Esophagus (tissue), 2 donors: ENCODE data around the gene PUSL1. TPM values are rescaled to one million over a fixed set of nuclear protein-coding genes. Genes with fewer than 3 reads are reported as not detected.
"Not testable (repeated sequence)": the region's sequence is repeated elsewhere in the genome, so short reads cannot be mapped to it uniquely, and the experiment has no call there.

Experiments used
- H3K27ac ChIP-seq, 2 donors: one replicate each; pipeline ENCODE4 v1.5.1; 2013; ENCODE audit warnings: low read depth in 2 of 2, mild to moderate bottlenecking in 2 of 2, inconsistent platforms in 1 of 2, low read length in 1 of 2, moderate library complexity in 1 of 2
- H3K27me3 ChIP-seq, 2 donors: one replicate each; pipeline ENCODE4 v1.6.1; 2013; ENCODE audit warnings: low read length in 2 of 2, control low read depth in 1 of 2, mild to moderate bottlenecking in 1 of 2; ENCODE audit not compliant: insufficient read depth in 2 of 2, control insufficient read depth in 1 of 2
- H3K36me3 ChIP-seq, 2 donors: one replicate each; pipeline ENCODE4 v1.6.1; 2013; ENCODE audit warnings: low read length in 1 of 2; ENCODE audit not compliant: control insufficient read depth in 2 of 2, insufficient read depth in 2 of 2
- H3K4me1 ChIP-seq, 2 donors: one replicate each; pipeline ENCODE4 v1.6.1; 2013; ENCODE audit warnings: low read length in 1 of 2; ENCODE audit not compliant: control insufficient read depth in 2 of 2, insufficient read depth in 2 of 2
- H3K4me3 ChIP-seq, 2 donors: one replicate each; pipeline ENCODE4 v1.5.1; 2013; ENCODE audit warnings: low read length in 2 of 2, mild to moderate bottlenecking in 2 of 2, low read depth in 1 of 2, moderate library complexity in 1 of 2
- H3K9me3 ChIP-seq, 2 donors: one replicate each; pipeline ENCODE4 v1.6.1; 2013; ENCODE audit warnings: mild to moderate bottlenecking in 2 of 2, low read depth in 1 of 2, low read length in 1 of 2, moderate library complexity in 1 of 2; ENCODE audit not compliant: control insufficient read depth in 2 of 2, insufficient read depth in 1 of 2
- WGBS, 2 donors: extraction: QIAGEN DNeasy Blood & Tissue Kit; methylation state at CpG; one replicate each; pipeline ENCODE4 v1.1.7; 2013; 5-methylcytosine and 5-hydroxymethylcytosine counted together
- polyA plus RNA-seq, 2 donors: library from polyadenylated mRNA; stranded (reverse); fragments of 200-250 nt; gene quantifications; one replicate each; pipeline ENCODE4 v1.2.3, GENCODE V29; 2013
- donor health status: healthy with polysubstance abuse.
- donor health status: Bipolar disorder and iron deficiency.

Gene PUSL1
- polyA plus RNA-seq, 2 donors = 24.4 to 24.8 TPM

DNA sequence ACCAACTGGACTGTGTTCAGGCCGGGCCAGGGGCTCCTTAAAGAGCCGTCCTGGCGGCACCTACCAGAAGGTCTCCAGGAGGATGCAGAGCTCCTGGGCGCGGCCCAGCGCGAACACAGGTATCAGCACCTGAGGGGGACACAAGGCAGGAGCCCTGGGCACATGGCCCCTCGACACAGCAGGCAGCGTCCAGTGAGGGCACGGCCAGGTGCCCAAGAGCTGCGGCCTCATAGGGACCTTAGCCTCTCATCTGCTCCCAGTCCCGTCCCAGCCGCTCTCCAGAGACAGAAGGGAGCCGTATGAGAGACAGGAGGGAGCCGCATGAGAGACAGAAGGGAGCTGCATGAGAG is 5.8 kb downstream of the PUSL1 start:
- 94 to 96% methylated on average over 15 of the region's 15 CpGs for WGBS, 2 donors
- no peak overlapping the region for H3K4me3 ChIP-seq
- peaks cover 2 to 57% of the 10 kb centered on the region in 2 donors for H3K36me3 ChIP-seq
- H3K4me1 ChIP-seq = peaks cover 3 to 26% of the 10 kb centered on the region in 2 donors
- no peaks in the 10 kb centered on the region for H3K9me3 ChIP-seq
- H3K27me3 ChIP-seq = no peaks in the 10 kb centered on the region
- no peak overlapping the region for H3K27ac ChIP-seq

DNA sequence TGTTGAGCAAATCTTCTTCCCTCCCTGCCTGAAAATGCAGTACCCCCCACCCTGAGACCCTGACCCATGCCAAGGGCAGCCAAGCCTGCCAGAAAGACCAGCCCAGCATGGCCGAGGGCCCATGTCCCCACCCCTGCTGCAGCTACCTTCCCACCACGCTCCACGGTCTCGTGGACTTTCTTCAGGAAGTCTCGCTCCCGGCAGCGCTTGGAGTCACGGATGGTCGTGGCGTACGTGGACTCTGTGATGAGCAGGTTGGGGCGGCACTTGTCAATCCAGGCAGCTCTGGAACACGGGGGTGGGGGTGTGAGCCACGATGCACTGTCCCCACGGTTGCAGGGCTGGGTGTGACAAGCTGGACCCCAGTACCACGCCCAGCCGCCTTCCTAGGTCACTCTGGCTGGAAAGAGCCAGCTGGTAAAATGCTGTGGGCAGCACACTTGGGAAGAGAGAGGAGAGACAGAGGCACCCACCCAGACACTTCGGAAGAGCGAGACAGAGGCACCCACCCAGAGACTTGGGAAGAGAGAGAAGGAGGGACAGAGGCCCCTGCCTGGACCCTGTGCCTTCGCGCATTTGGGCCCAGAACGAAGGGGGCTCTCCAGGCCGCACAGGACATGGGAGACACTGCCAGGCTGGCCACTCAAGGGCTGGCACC is 6.4 kb downstream of the PUSL1 start:
- peaks cover 2 to 20% of the 10 kb centered on the region in 2 donors for H3K4me1 ChIP-seq

DNA sequence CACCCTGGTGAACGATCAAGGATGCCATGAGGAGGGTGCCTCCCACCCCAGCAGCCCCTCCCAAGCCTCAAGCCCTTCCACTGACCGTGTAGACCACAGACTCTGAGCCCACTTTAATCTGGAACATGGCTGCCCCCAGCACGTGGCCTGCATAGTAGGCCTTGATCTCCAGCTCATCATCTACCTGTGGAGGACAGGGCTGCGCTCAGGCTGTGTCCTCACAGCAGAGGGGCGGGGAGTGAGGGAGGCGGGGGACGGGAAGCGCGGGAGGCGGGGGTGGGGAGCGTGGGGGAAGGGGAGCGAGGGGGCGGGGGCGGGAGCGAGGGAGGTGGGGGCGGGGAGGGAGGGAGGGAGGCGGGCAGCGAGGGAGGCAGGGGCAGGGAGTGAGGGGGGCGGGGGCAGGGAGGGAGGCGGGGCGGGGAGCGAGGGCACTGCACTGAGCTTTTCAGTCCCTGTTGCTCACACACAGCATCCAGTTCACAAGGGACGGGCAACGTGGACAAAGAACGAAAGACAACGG is 7.1 kb downstream of the PUSL1 start:
- H3K27me3 ChIP-seq = no peaks in the 10 kb centered on the region
- H3K9me3 ChIP-seq = no peaks in the 10 kb centered on the region
- H3K27ac ChIP-seq = no peak overlapping the region
- H3K4me3 ChIP-seq = no peak overlapping the region
- peaks cover 0 to 13% of the 10 kb centered on the region in 2 donors for H3K4me1 ChIP-seq
- H3K36me3 ChIP-seq = peaks cover 2 to 62% of the 10 kb centered on the region in 2 donors
- WGBS, 2 donors = 71 to 75% methylated on average over 16 to 22 of the region's 26 CpGs

More for the DNA sequence above, 6.4 kb downstream of the PUSL1 start:
- no peaks in the 10 kb centered on the region for H3K27me3 ChIP-seq
- peaks cover 2 to 59% of the 10 kb centered on the region in 2 donors for H3K36me3 ChIP-seq
- H3K9me3 ChIP-seq = no peaks in the 10 kb centered on the region
- H3K27ac ChIP-seq = no peak overlapping the region
- WGBS, 2 donors = 89% methylated on average over 23 of the region's 23 CpGs
- no peak overlapping the region for H3K4me3 ChIP-seq

DNA sequence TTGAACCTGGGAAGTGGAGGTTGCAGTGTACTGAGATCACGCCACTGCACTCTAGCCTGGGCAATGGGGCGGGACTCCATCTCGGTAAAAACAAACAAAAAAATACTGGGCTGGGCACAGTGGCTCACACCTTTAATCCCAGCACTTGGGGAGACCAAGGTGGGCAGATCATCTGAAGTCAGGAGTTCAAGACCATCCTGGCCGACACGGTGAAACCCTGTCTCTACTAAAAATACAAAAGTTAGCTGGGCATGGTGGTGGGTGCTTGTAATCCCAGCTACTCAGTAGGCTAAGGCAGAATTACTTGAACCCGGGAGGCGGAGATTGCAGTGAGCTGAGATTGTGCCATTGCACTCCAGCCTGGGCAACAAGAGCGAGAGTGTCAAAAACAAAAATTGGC is 7.8 kb downstream of the PUSL1 start:
- not testable (repeated sequence) for H3K27ac ChIP-seq, H3K4me3 ChIP-seq, H3K9me3 ChIP-seq, H3K27me3 ChIP-seq
- 88 to 90% methylated on average over 8 of the region's 8 CpGs for WGBS, 2 donors
- H3K36me3 ChIP-seq = peaks cover 2 to 58% of the 10 kb centered on the region in 2 donors
- H3K4me1 ChIP-seq = peaks cover 0 to 11% of the 10 kb centered on the region in 2 donors

DNA sequence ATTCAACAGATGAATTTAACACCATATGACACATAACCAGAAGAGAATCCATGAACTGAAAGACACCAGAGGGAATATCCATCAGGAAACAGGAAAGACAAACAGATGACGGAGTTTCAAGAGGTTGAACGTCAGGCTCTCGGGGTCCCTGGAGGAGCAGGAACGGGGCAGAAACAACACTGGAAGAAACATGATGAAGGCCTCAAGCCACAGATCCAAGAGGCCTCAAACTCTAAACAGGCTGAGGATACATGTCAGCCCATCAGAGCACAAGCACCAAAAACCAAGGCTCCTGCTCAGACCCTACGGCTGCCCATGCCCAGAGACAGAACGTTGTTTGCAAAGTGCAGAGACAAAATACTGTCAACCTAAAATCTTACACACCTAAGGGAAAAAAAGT is 9.0 kb downstream of the PUSL1 start:
- no peaks in the 10 kb centered on the region for H3K27me3 ChIP-seq
- H3K27ac ChIP-seq = peak overlapping the region in 1 of 2 donors; percentile 75
- peaks cover 0 to 8% of the 10 kb centered on the region in 2 donors for H3K4me1 ChIP-seq
- H3K4me3 ChIP-seq = no peak overlapping the region
- peaks cover 2 to 47% of the 10 kb centered on the region in 2 donors for H3K36me3 ChIP-seq
- H3K9me3 ChIP-seq = no peaks in the 10 kb centered on the region
- 81 to 84% methylated on average over 6 of the region's 6 CpGs for WGBS, 2 donors

DNA sequence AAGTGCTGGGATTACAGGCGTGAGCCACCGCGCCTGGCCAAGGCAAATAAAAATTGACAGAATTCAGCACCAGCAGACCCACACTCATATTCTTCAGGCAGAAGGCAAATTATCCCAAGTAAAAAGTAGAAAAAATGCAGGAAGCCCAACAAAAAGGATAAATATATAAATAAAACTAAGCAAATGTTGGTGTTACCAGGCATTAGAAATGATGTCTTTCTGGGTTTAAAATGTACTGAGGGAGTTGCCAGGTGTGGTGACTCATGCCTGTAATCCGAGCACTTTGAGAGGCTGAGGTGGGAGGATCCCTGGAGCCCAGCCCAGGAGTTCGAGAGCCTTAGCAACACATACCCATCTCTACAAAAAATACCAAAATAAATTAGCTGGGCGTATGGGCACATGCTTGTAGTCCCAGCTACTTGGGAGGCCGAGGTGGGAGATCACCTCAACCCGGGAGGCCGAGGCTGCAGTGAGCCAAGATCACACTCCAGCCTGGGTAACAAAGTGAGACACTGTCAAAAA is 9.8 kb downstream of the PUSL1 start:
- H3K9me3 ChIP-seq = no peaks in the 10 kb centered on the region
- no peaks in the 10 kb centered on the region for H3K27me3 ChIP-seq
- peak overlapping the region; percentile 64 to 75 for H3K27ac ChIP-seq
- peaks cover 0 to 13% of the 10 kb centered on the region in 2 donors for H3K4me1 ChIP-seq
- WGBS, 2 donors = 41 to 49% methylated on average over 9 of the region's 9 CpGs
- H3K36me3 ChIP-seq = peaks cover 2 to 39% of the 10 kb centered on the region in 2 donors
- H3K4me3 ChIP-seq = no peak overlapping the region

DNA sequence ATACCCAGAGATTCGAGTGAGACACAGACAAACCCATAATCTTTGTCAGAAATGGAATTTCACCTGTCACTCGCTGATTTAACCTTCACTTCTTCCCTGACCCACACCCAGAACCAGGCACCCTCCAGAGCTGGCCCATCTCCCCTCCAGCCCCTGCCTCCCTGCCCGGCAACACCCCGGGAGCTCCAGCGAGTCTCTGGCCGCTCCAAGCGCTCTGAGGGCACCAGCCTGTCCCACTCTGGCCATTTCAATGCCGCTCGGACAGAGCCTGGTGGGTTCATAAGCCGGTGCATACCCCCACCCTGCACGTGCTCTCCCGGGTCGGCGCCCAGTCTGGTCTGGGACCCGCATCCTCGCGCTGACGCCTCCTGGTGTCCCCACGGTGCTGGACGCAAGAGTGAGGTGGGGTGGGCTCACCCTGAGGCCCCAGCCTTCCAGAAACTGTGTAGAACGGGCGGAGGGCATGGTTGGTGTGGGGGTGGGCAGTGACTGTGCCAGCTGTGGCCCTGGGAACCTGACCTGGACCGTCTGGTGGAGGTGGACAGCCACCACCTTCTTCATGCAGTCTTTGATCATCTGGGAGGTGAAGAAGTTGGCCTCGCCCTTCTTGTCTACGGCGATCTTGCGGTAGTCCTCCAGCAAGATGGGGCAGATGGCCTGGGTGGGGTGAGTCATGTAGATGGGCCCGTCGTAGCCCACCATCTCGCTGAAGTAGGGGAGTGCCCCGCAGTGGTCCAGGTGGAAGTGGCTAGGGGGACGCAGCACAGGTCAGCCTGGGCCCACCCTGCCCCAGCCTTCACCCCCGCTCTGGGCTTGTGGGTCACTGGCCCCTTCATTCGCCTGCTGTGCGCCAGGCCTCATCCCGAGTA is 10.6 kb downstream of the PUSL1 start:
- 85 to 88% methylated on average over 36 of the region's 36 CpGs for WGBS, 2 donors
- Histone ChIP-seq H3K27ac (peak overlapping the region; percentile 43 to 58), H3K36me3 (peaks cover 2 to 31% of the 10 kb centered on the region in 2 donors), H3K27me3 (no peaks in the 10 kb centered on the region), H3K9me3 (no peaks in the 10 kb centered on the region), H3K4me3 (no peak overlapping the region), H3K4me1 (peaks cover 0 to 17% of the 10 kb centered on the region in 2 donors)

DNA sequence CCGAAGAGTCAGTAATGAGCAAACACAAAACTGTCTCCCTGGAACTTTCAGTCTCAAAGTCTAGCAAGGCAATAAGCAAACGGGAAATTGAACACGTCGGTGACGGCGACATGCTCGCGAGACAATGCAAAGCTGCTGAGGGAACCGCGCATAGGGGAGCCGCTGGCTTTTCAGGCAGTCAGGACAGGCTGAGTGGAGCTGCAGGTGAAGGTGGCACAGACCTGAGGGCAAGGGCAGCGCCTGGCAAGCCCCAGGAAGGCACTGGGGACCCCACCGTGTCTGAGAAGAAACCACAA is 11.2 kb downstream of the PUSL1 start:
- no peaks in the 10 kb centered on the region for H3K27me3 ChIP-seq
- WGBS, 2 donors = 89 to 90% methylated on average over 13 of the region's 13 CpGs
- H3K4me3 ChIP-seq = no peak overlapping the region
- H3K36me3 ChIP-seq = peaks cover 2 to 25% of the 10 kb centered on the region in 2 donors
- no peaks in the 10 kb centered on the region for H3K9me3 ChIP-seq
- peaks cover 2 to 17% of the 10 kb centered on the region in 2 donors for H3K4me1 ChIP-seq
- peak overlapping the region in 1 of 2 donors; percentile 16 for H3K27ac ChIP-seq

DNA sequence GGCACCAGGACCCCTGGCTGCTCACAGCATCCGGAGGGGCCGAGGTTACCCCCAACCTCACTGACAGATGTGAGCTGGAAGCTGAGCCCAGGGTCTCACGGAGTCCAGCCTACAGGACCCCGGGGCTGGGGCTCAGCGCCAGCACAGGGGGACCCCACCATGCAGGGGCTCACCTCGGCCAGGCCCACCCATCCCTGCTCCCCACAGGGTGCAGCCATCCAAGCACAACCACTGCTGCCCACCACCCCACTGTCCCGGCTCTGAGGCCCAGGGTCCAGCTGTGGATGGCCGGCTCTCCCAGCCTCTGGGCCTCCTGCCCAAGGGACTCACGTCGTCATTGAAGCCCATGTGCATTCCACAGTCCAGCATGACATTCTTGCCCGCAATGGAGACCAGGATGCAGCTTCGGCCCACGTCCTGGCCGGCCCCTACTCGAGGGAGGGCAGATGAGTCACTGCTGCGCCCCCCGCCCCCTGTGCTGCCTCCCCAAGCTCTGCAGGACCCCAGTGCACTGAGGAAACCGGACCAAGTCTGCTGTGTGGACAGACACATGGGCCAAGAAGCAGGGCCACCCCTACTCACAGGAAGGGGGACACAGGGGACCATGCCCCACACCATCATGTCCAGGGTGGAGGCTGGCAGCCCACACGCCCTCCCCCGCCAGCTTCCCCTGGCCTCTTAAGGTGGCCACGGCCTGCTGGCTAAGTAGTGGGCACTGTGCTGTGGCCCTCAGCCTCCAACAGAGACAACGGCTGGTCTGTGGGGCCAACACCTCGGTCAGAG is 12.5 kb downstream of the PUSL1 start:
- H3K4me1 ChIP-seq = peaks cover 7 to 21% of the 10 kb centered on the region in 2 donors
- H3K27ac ChIP-seq = no peak overlapping the region
- peaks cover 2 to 17% of the 10 kb centered on the region in 2 donors for H3K36me3 ChIP-seq
- 78 to 81% methylated on average over 22 to 23 of the region's 23 CpGs for WGBS, 2 donors
- no peaks in the 10 kb centered on the region for H3K9me3 ChIP-seq
- H3K27me3 ChIP-seq = no peaks in the 10 kb centered on the region
- no peak overlapping the region for H3K4me3 ChIP-seq
